HG03442 (cell line): ENCODE measurements around the gene CAMK2N1.
"Not testable (repeated sequence)": the region's sequence is repeated elsewhere in the genome, so short reads cannot be mapped to it uniquely, and the experiment has no call there.

Experiments used
- ATAC-seq: cut with Tn5 transposase; IDR thresholded peaks from one replicate; pipeline ENCODE4 v1.9.1; 2021; ENCODE audit warnings: mild to moderate bottlenecking, moderate library complexity; ENCODE audit not compliant: unreplicated experiment

CAMK2N1 gene

GRCh38 chr1:20485527-20486456, at the start of gene CAMK2N1:
TSS of gene CAMK2N1 (minus strand) at chr1:20486210. CDS start at chr1:20485379, 831 bp downstream.
- no peak for ATAC-seq

GRCh38 chr1:20534659-20535417, 48.8 kb upstream of the CAMK2N1 start:
- no peak for ATAC-seq

- no peak for ATAC-seq
Measured at GRCh38 chr1:20533635-20534034, 47.6 kb upstream of the CAMK2N1 start.

- no peak for ATAC-seq
Measured at GRCh38 chr1:20530901-20531300, 44.9 kb upstream of the CAMK2N1 start.

- no peak for ATAC-seq
Measured at GRCh38 chr1:20530306-20530705, 44.3 kb upstream of the CAMK2N1 start.

- ATAC-seq: no peak
Measured at GRCh38 chr1:20528221-20528620, 42.2 kb upstream of the CAMK2N1 start.

GRCh38 chr1:20526267-20526666, 40.3 kb upstream of the CAMK2N1 start:
- ATAC-seq: no peak

GRCh38 chr1:20521960-20522861, 36.2 kb upstream of the CAMK2N1 start:
- ATAC-seq: no peak

GRCh38 chr1:20519609-20520262, 33.7 kb upstream of the CAMK2N1 start:
- ATAC-seq: not testable (repeated sequence)

- no peak for ATAC-seq
Measured at GRCh38 chr1:20511518-20512428, 25.8 kb upstream of the CAMK2N1 start.

- ATAC-seq: no peak
Measured at GRCh38 chr1:20508411-20508771, 22.4 kb upstream of the CAMK2N1 start.

GRCh38 chr1:20507564-20508410, 21.8 kb upstream of the CAMK2N1 start, which contains the start of gene MUL1:
TSS of gene MUL1 (minus strand) at chr1:20508151. CDS start at chr1:20508024, 127 bp downstream.
- peak; percentile 85 for ATAC-seq

GRCh38 chr1:20507248-20507563, 21.2 kb upstream of the CAMK2N1 start:
- ATAC-seq: peak; percentile 14

- no peak for ATAC-seq
Measured at GRCh38 chr1:20505488-20505887, 19.5 kb upstream of the CAMK2N1 start.

- no peak for ATAC-seq
Measured at GRCh38 chr1:20500716-20501115, 14.7 kb upstream of the CAMK2N1 start.

- no peak for ATAC-seq
Measured at GRCh38 chr1:20499718-20500117, 13.7 kb upstream of the CAMK2N1 start.

- ATAC-seq: no peak
Measured at GRCh38 chr1:20499105-20499504, 13.1 kb upstream of the CAMK2N1 start.

GRCh38 chr1:20498116-20498515, 12.1 kb upstream of the CAMK2N1 start:
- ATAC-seq: no peak
